ENCODE measurements around the gene RAB11A.

DNA sequence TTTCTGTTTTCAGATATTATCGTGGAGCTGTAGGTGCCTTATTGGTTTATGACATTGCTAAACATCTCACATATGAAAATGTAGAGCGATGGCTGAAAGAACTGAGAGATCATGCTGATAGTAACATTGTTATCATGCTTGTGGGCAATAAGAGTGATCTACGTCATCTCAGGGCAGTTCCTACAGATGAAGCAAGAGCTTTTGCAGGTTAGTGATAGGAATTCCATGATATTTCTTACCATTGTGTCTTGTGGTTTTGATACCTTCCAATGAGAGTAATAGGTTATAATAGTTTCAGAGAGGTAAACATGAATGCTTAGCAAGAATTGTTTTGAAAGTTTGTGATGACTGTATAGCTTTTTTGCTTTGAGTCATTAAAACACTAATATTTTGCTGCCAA lies 8.5 kb downstream of the RAB11A start:
- TF ChIP-seq GATA2 (IDR thresholded peaks at IDR 0.05; ENCODE audit: low read depth, low read length): no peak
- no peak for TF ChIP-seq GATA3 (IDR thresholded peaks at IDR 0.05; ENCODE audit: low read depth, low read length)

Measured in SH-SY5Y (cell line).